ENCODE data around the gene BTG2.

Gene BTG2

GRCh38 chr1:203346060-203346768 lies 40.9 kb downstream of the BTG2 start:
- DNase-seq, result no peak

- DNase-seq, result no peak
Observed at GRCh38 chr1:203346769-203347102, 41.4 kb downstream of the BTG2 start.

GRCh38 chr1:203349166-203349565 lies 43.8 kb downstream of the BTG2 start:
- DNase-seq, result no peak

- DNase-seq, result no peak
Observed at GRCh38 chr1:203349773-203350524, 44.6 kb downstream of the BTG2 start.

- DNase-seq, result peak; percentile 83
Observed at GRCh38 chr1:203351037-203351625, 45.8 kb downstream of the BTG2 start, which contains the start of gene FMOD. Gene FMOD, minus strand, starts transcription at chr1:203351122. Its CDS starts 2,852 bp downstream, at chr1:203348270.

GRCh38 chr1:203353486-203353885 lies 48.2 kb downstream of the BTG2 start:
- no peak for DNase-seq

- no peak for DNase-seq
Observed at GRCh38 chr1:203354246-203354645, 48.9 kb downstream of the BTG2 start.

GRCh38 chr1:203359010-203359571 lies 53.8 kb downstream of the BTG2 start:
- no peak for DNase-seq
